ENCODE results near the gene CAMKMT.

DNA sequence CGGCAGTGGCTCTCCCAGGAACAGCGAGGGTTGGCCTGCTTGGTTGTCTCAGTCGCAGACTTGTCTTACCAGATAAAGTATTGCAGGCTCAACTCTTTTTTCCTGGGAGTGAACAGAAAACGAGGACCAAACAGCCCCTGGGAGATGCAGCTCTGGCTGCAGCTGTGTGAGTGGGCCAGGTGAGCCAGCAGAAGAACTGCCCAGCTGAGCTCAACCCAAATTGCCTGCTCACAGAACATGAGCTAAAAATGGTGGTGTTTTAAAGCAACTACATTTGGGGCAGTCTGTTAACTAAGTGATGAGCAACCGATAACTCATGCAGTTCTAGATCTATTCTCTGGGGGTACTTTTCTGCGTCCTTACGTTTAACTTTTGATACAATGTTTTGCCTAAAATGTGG, 418.7 kb downstream of the CAMKMT start:
- TF ChIP-seq, protein P1, sequence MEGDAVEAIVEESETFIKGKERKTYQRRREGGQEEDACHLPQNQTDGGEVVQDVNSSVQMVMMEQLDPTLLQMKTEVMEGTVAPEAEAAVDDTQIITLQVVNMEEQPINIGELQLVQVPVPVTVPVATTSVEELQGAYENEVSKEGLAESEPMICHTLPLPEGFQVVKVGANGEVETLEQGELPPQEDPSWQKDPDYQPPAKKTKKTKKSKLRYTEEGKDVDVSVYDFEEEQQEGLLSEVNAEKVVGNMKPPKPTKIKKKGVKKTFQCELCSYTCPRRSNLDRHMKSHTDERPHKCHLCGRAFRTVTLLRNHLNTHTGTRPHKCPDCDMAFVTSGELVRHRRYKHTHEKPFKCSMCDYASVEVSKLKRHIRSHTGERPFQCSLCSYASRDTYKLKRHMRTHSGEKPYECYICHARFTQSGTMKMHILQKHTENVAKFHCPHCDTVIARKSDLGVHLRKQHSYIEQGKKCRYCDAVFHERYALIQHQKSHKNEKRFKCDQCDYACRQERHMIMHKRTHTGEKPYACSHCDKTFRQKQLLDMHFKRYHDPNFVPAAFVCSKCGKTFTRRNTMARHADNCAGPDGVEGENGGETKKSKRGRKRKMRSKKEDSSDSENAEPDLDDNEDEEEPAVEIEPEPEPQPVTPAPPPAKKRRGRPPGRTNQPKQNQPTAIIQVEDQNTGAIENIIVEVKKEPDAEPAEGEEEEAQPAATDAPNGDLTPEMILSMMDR (IDR thresholded peaks at IDR 0.05 in 4 of 5, conservative IDR thresholded peaks at IDR 0.05 in 1 of 5): no peak
- no peak for TF ChIP-seq POLR2A (IDR thresholded peaks at IDR 0.05)

All from gastrocnemius medialis (tissue), 4 donors.